BJ (cell line): ENCODE measurements around the gene VAPB. TPM values are rescaled to one million over a fixed set of nuclear protein-coding genes. Genes with fewer than 3 reads are reported as not detected.

Experiments used
- CTCF ChIA-PET: fragments of 350-600 bp; formaldehyde crosslinking; extraction: SDS; loops from one replicate; lab custom pipeline; 2021; ENCODE audit warnings: antibody characterized with exemption, inconsistent platforms; lab: Yijun Ruan, JAX
- POLR2A ChIA-PET: fragments of 300-600 bp; sonication (Branson Sonifier 250); formaldehyde crosslinking; extraction: SDS; loops from one replicate; lab custom pipeline; 2021; ENCODE audit warnings: antibody characterized with exemption; lab: Charles Lee
- DNase-seq: peaks from one replicate; pipeline ENCODE4 v3.0.0-alpha.2; 2011; ENCODE audit warnings: low read depth
- H3K27me3 ChIP-seq: 2 replicates; pipeline ENCODE4 v1.6.0; 2011; ENCODE audit warnings: low read length; ENCODE audit not compliant: control insufficient read depth, insufficient read depth
- H3K36me3 ChIP-seq: 2 replicates; pipeline ENCODE4 v1.5.1; 2011; ENCODE audit warnings: low read length; ENCODE audit not compliant: control insufficient read depth, insufficient read depth
- H3K4me3 ChIP-seq: 2 replicates; pipeline ENCODE4 v1.5.1; 2011; ENCODE audit warnings: low read depth, mild to moderate bottlenecking, control low read depth, low read length
- CTCF ChIP-seq: IDR thresholded peaks from 2 replicates; pipeline ENCODE4 v1.5.1; 2011; ENCODE audit warnings: low read depth, mild to moderate bottlenecking, control low read depth, inconsistent platforms, low read length, moderate library complexity; ENCODE audit not compliant: insufficient read depth
- polyA plus RNA-seq: library from polyadenylated mRNA; depleted of rRNA; stranded (reverse); fragments of >200 nt; gene quantifications from 2 replicates; pipeline ENCODE4 v1.2.3, GENCODE V29; 2011

VAPB gene
- polyA plus RNA-seq, 1 experiment: 21.1 TPM

DNA sequence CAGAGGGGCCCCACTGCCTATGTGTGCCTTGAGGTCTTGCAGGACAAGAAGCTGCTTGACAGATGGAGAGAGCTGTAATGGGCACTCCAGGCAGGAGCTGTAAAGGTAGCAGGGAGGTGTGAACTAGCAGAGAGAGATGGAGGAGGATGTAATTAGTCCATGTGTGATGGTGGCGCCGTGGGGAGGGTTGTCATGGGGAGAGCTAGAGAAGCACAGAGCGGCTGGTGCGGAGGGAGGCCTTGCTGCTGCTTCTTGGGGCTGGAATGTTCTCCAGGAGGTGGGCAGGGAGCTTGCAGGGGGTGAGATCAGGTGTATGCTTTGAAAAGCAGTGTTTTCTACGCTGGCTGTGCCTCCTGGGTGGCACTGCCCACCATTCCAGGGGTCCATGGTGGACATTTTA is 94.0 kb downstream of the VAPB start:
- no peak overlapping the region for H3K4me3 ChIP-seq
- TF ChIP-seq CTCF: no peak
- ChIA-PET POLR2A (no interaction called here), CTCF (interaction anchor here (1.3 to 5.0 kb wide), 3 partner anchors 32 to 387 kb away, joined by 3 to 42 read pairs (median 5); partner anchors contain the start of genes APCDD1L and STX16)
- DNase-seq: no peak
- H3K36me3 ChIP-seq: no peaks in the 10 kb centered on the region
- no peaks in the 10 kb centered on the region for H3K27me3 ChIP-seq

- no peak for DNase-seq
- POLR2A ChIA-PET: interaction anchor here (0.5 kb wide), 1 partner anchor 1696 kb away, joined by 3 read pairs; no protein-coding TSS in a partner anchor
- TF ChIP-seq CTCF: no peak
- CTCF ChIA-PET: interaction anchor here (1.3 to 5.0 kb wide), 3 partner anchors 32 to 387 kb away, joined by 3 to 42 read pairs (median 5); partner anchors contain the start of genes APCDD1L and STX16
- Histone ChIP-seq H3K36me3 (no peaks in the 10 kb centered on the region), H3K27me3 (no peaks in the 10 kb centered on the region), H3K4me3 (no peak overlapping the region)
Measured at GRCh38 chr20:58483470-58483869, 94.4 kb downstream of the VAPB start.

DNA sequence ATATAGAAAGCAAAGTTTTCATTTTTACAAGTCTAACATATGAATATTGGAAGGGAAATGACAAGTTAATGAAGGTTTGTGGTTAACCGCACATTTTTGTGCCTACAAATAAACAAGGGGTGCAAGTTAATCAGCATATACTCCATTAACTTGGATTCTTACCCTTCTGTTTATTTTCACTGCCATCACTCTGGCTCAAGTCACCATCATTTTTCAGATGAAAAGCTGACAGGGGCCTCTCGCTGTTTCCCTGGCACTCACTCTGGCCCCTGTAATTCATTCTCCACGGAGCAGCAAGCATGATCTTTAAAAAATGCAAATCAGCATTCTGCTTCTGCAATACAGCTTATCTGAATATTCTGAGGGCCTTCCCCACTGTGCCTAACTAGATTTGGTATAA is 96.4 kb downstream of the VAPB start:
- H3K27me3 ChIP-seq: no peaks in the 10 kb centered on the region; the same call in 1 of the 2 replicates
- DNase-seq: no peak
- no peaks in the 10 kb centered on the region for H3K36me3 ChIP-seq
- CTCF ChIA-PET: interaction anchor here (0.6 to 0.7 kb wide), 2 partner anchors 12 to 23 kb away, joined by 3 read pairs; no protein-coding TSS in a partner anchor
- no peak overlapping the region for H3K4me3 ChIP-seq
- POLR2A ChIA-PET: no interaction called here
- TF ChIP-seq CTCF: no peak

GRCh38 chr20:58486207-58486606 is 97.2 kb downstream of the VAPB start:
- POLR2A ChIA-PET: no interaction called here
- no peak for DNase-seq
- Histone ChIP-seq H3K36me3 (no peaks in the 10 kb centered on the region), H3K4me3 (no peak overlapping the region), H3K27me3 (no peaks in the 10 kb centered on the region; the same call in 1 of the 2 replicates)
- TF ChIP-seq CTCF: no peak
- CTCF ChIA-PET: interaction anchor here (0.6 kb wide), 1 partner anchor 22 kb away, joined by 3 read pairs; no protein-coding TSS in a partner anchor

GRCh38 chr20:58492074-58492718 is 103.2 kb downstream of the VAPB start:
- ChIA-PET CTCF (no interaction called here), POLR2A (no interaction called here)
- Histone ChIP-seq H3K27me3 (no peaks in the 10 kb centered on the region; the same call in 1 of the 2 replicates), H3K4me3 (no peak overlapping the region), H3K36me3 (no peaks in the 10 kb centered on the region)
- TF ChIP-seq CTCF: no peak
- no peak for DNase-seq
